RWPE1 (cell line): Measurements from ENCODE around the gene TLCD4.

ENCODE experiments used
- CTCF ChIA-PET: fragments of 350-600 bp; sonication (Branson Sonifier 250); formaldehyde crosslinking; extraction: SDS; loops from one replicate; lab custom pipeline; 2021; lab: Yijun Ruan, JAX
- POLR2A ChIA-PET: fragments of 400-600 bp; formaldehyde crosslinking; extraction: SDS; loops from one replicate; lab custom pipeline; 2020; ENCODE audit warnings: antibody characterized with exemption; ENCODE audit not compliant: low non-redundant PET; lab: Yijun Ruan, JAX
- DNase-seq: peaks from one replicate; pipeline ENCODE4 v3.0.0; 2012; ENCODE audit warnings: low spot score
- H3K27ac ChIP-seq: fragments of 450-650 bp; 2 replicates; pipeline ENCODE4 v1.5.1; 2017
- CTCF ChIP-seq: fragments of 450-650 bp; conservative IDR thresholded peaks from 2 replicates; pipeline ENCODE4 v1.5.1; 2017; ENCODE audit warnings: low read depth, mild to moderate bottlenecking

The TLCD4 gene

GRCh38 chr1:95118710-95119109 lies 1.6 kb downstream of the TLCD4 start:
- ChIA-PET POLR2A (interaction anchor here (0.5 kb wide), 1 partner anchor 31 kb away, joined by 4 read pairs; no protein-coding TSS in a partner anchor), CTCF (no interaction called here)
- DNase-seq: no peak
- TF ChIP-seq CTCF: no peak
- no peak overlapping the region for H3K27ac ChIP-seq

GRCh38 chr1:95119273-95119672 lies 2.1 kb downstream of the TLCD4 start:
- CTCF ChIA-PET: no interaction called here

GRCh38 chr1:95122151-95122697 lies 5.1 kb downstream of the TLCD4 start:
- TF ChIP-seq CTCF: no peak
- no peak for DNase-seq
- no peak overlapping the region for H3K27ac ChIP-seq
- POLR2A ChIA-PET: no interaction called here
- CTCF ChIA-PET: interaction anchor here (0.7 kb wide), 1 partner anchor 56 kb away, joined by 3 read pairs; no protein-coding TSS in a partner anchor

More at GRCh38 chr1:95119273-95119672, 2.1 kb downstream of the TLCD4 start:
- POLR2A ChIA-PET: interaction anchor here (0.5 kb wide), 1 partner anchor 30 kb away, joined by 4 read pairs; no protein-coding TSS in a partner anchor
- TF ChIP-seq CTCF: no peak
- no peak for DNase-seq
- no peak overlapping the region for H3K27ac ChIP-seq

- ChIA-PET CTCF (no interaction called here), POLR2A (no interaction called here)
- no peak overlapping the region for H3K27ac ChIP-seq
- no peak for DNase-seq
- no peak for TF ChIP-seq CTCF
Observed at GRCh38 chr1:95124342-95124741, 7.2 kb downstream of the TLCD4 start.

- POLR2A ChIA-PET: no interaction called here
- no peak for DNase-seq
- H3K27ac ChIP-seq: no peak overlapping the region
- TF ChIP-seq CTCF: no peak
- CTCF ChIA-PET: no interaction called here
Observed at GRCh38 chr1:95126366-95126765, 9.2 kb downstream of the TLCD4 start.

GRCh38 chr1:95126846-95127245 lies 9.7 kb downstream of the TLCD4 start:
- TF ChIP-seq CTCF: no peak
- POLR2A ChIA-PET: no interaction called here
- CTCF ChIA-PET: no interaction called here
- no peak overlapping the region for H3K27ac ChIP-seq
- no peak for DNase-seq
